OCI-LY3 (cell line): ENCODE results near the gene KBTBD3.

Source experiments
- H2AFZ ChIP-seq: fragments of 200-600, 300-600 bp; shearing (Covaris generic); 2 replicates; pipeline ENCODE4 v1.6.0; 2014; ENCODE audit warnings: antibody characterized with exemption, low read depth, low read length
- H3K27ac ChIP-seq: fragments of 200-600, 300-600 bp; sonication (generic); 2 replicates; pipeline ENCODE4 v1.5.1; 2014; ENCODE audit warnings: mild to moderate bottlenecking, low read length, moderate library complexity, mixed read lengths
- H3K27me3 ChIP-seq: fragments of 200-600, 300-600 bp; sonication (generic); 2 replicates; pipeline ENCODE4 v1.6.1; 2014; ENCODE audit warnings: low read depth, low read length, mixed read lengths
- H3K36me3 ChIP-seq: fragments of 200-600, 300-600 bp; sonication (generic); replicated peaks from 2 replicates; pipeline ENCODE3; 2014; ENCODE audit warnings: low read depth, low read length, mixed read lengths
- H3K4me1 ChIP-seq: fragments of 300-600, 200-600 bp; sonication (generic); 2 replicates; pipeline ENCODE4 v1.6.1; 2014; ENCODE audit warnings: low read length, mixed read lengths
- H3K4me2 ChIP-seq: fragments of 200-600, 300-600 bp; sonication (generic); 2 replicates; pipeline ENCODE4 v1.6.1; 2014; ENCODE audit warnings: low read length, mixed read lengths
- H3K4me3 ChIP-seq: fragments of 300-600, 200-600 bp; sonication (generic); 2 replicates; pipeline ENCODE4 v1.5.1; 2014; ENCODE audit warnings: antibody characterized with exemption, mild to moderate bottlenecking, low read length, moderate library complexity
- H3K79me2 ChIP-seq: fragments of 300-600, 200-600 bp; shearing (Covaris generic); 2 replicates; pipeline ENCODE4 v1.6.1; 2014; ENCODE audit warnings: mild to moderate bottlenecking, low read length, mixed read lengths
- H3K9ac ChIP-seq: fragments of 300-600, 200-600 bp; shearing (Covaris generic); 2 replicates; pipeline ENCODE4 v1.6.0; 2014; ENCODE audit warnings: mild to moderate bottlenecking, low read length, moderate library complexity
- H3K9me3 ChIP-seq: fragments of 200-600, 300-600 bp; shearing (Covaris generic); 2 replicates; pipeline ENCODE4 v1.6.1; 2014; ENCODE audit warnings: low read length, mixed read lengths; ENCODE audit not compliant: insufficient read depth
- H4K20me1 ChIP-seq: fragments of 200-600, 300-600 bp; sonication (generic); 2 replicates; pipeline ENCODE4 v1.6.1; 2016; ENCODE audit warnings: low read length, mixed read lengths; ENCODE audit not compliant: insufficient read depth
- CTCF ChIP-seq: fragments of 200-600, 300-600 bp; sonication (generic); IDR thresholded peaks from 2 replicates; pipeline ENCODE4 v1.5.1; 2014; ENCODE audit warnings: antibody characterized with exemption, low read length, low read depth
- EZH2phosphoT487 ChIP-seq: fragments of 200-600 bp; shearing (Covaris generic); IDR thresholded peaks from 2 replicates; pipeline ENCODE4 v1.6.1; 2018; ENCODE audit warnings: antibody characterized with exemption, mixed run types, low read depth

The KBTBD3 gene

DNA sequence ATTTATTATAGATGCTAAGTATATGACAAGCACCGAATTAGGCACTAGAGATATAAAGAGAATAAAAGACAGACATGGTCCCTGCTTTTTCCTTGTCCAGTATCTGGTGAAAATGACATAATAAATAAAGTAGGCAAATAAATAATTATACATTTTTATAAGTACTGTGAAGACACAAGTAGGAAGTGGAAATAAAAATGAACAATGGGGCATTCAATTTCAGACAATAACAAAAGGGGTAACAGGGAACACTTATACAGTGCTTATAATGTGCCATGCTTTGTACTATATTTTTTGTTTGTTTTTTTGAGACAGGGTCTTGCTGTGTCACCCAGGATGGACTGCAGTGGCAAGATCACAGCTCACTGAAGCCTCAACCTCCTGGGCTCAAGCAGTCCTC, 4.3 kb downstream of the KBTBD3 start:
- Histone ChIP-seq H3K4me3 (no peak overlapping the region), H2AFZ (no peak overlapping the region), H3K27ac (no peak overlapping the region), H3K4me2 (no peak overlapping the region), H3K36me3 (no peaks in the 10 kb centered on the region), H4K20me1 (no peaks in the 10 kb centered on the region), H3K9me3 (no peaks in the 10 kb centered on the region), H3K27me3 (no peaks in the 10 kb centered on the region), H3K4me1 (no peaks in the 10 kb centered on the region), H3K9ac (no peak overlapping the region), H3K79me2 (peaks cover 3% of the 10 kb centered on the region)
- TF ChIP-seq CTCF (no peak), EZH2phosphoT487 (no peak)

- Histone ChIP-seq H3K4me2 (no peak overlapping the region), H3K4me3 (no peak overlapping the region), H3K36me3 (no peaks in the 10 kb centered on the region), H4K20me1 (no peaks in the 10 kb centered on the region), H2AFZ (no peak overlapping the region), H3K9ac (no peak overlapping the region), H3K79me2 (no peaks in the 10 kb centered on the region), H3K9me3 (no peaks in the 10 kb centered on the region), H3K27ac (no peak overlapping the region), H3K4me1 (no peaks in the 10 kb centered on the region), H3K27me3 (no peaks in the 10 kb centered on the region)
- TF ChIP-seq CTCF (no peak), EZH2phosphoT487 (no peak)
Measured at GRCh38 chr11:106070606-106071005, 6.5 kb downstream of the KBTBD3 start.

GRCh38 chr11:106063009-106063408, 14.1 kb downstream of the KBTBD3 start:
- no peak overlapping the region for H3K9ac ChIP-seq
- no peaks in the 10 kb centered on the region for H3K27me3 ChIP-seq
- H3K36me3 ChIP-seq, result no peaks in the 10 kb centered on the region
- peaks cover 7% of the 10 kb centered on the region for H3K4me1 ChIP-seq
- no peaks in the 10 kb centered on the region for H3K79me2 ChIP-seq
- TF ChIP-seq CTCF (no peak), EZH2phosphoT487 (no peak)
- no peaks in the 10 kb centered on the region for H3K9me3 ChIP-seq
- no peak overlapping the region for H3K27ac ChIP-seq
- no peak overlapping the region for H3K4me3 ChIP-seq
- H2AFZ ChIP-seq, result no peak overlapping the region
- H3K4me2 ChIP-seq, result no peak overlapping the region
- H4K20me1 ChIP-seq, result no peaks in the 10 kb centered on the region

GRCh38 chr11:106061954-106062949, 14.9 kb downstream of the KBTBD3 start:
- H3K9me3 ChIP-seq, result no peaks in the 10 kb centered on the region
- no peaks in the 10 kb centered on the region for H3K36me3 ChIP-seq
- H3K4me3 ChIP-seq, result no peak overlapping the region
- H3K4me1 ChIP-seq, result peaks cover 7% of the 10 kb centered on the region
- no peak overlapping the region for H3K9ac ChIP-seq
- H4K20me1 ChIP-seq, result no peaks in the 10 kb centered on the region
- TF ChIP-seq EZH2phosphoT487 (no peak), CTCF (no peak)
- H3K79me2 ChIP-seq, result no peaks in the 10 kb centered on the region
- H3K27ac ChIP-seq, result no peak overlapping the region
- no peaks in the 10 kb centered on the region for H3K27me3 ChIP-seq
- no peak overlapping the region for H3K4me2 ChIP-seq
- no peak overlapping the region for H2AFZ ChIP-seq
